ENCODE measurements around the gene SLC30A1. TPM values are rescaled to one million over a fixed set of nuclear protein-coding genes. Genes with fewer than 3 reads are reported as not detected.

SLC30A1 gene
- total RNA-seq, 4 donors from 2014 or later = 10.1 to 17.3 (median 13.0) TPM

DNA sequence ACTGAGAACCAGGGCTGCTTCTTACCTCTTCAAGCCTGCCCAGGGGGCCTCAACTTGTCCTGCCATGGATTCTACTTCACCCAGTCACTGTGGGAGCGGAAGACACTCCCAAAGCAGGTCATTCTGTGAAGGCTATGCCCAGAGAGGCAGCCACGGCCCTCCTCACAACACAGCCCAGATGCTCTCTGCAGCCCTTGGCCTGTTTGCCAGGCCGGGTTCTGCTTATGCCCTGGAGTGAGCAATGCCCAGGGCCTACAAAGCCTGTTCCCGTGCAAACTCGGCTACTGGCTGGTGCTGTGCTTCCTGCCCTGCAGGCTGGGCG is 33.8 kb upstream of the SLC30A1 start:
- TF ChIP-seq EP300 (IDR thresholded peaks at IDR 0.05) (no peak), POLR2A (IDR thresholded peaks at IDR 0.05) (no peak), POLR2AphosphoS5 (IDR thresholded peaks at IDR 0.05) (no peak)
- TF ChIP-seq, protein P1, sequence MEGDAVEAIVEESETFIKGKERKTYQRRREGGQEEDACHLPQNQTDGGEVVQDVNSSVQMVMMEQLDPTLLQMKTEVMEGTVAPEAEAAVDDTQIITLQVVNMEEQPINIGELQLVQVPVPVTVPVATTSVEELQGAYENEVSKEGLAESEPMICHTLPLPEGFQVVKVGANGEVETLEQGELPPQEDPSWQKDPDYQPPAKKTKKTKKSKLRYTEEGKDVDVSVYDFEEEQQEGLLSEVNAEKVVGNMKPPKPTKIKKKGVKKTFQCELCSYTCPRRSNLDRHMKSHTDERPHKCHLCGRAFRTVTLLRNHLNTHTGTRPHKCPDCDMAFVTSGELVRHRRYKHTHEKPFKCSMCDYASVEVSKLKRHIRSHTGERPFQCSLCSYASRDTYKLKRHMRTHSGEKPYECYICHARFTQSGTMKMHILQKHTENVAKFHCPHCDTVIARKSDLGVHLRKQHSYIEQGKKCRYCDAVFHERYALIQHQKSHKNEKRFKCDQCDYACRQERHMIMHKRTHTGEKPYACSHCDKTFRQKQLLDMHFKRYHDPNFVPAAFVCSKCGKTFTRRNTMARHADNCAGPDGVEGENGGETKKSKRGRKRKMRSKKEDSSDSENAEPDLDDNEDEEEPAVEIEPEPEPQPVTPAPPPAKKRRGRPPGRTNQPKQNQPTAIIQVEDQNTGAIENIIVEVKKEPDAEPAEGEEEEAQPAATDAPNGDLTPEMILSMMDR (IDR thresholded peaks at IDR 0.05) = no peak
- WGBS, 2 donors (ENCODE audit: low coverage in 1 of 2) = no CpG with 5 or more reads among the region's 6 CpGs
- H3K27me3 ChIP-seq = no peaks in the 10 kb centered on the region
- H3K4me1 ChIP-seq = peaks cover 0 to 60% (median 21%) of the 10 kb centered on the region in 3 donors
- H3K9me3 ChIP-seq = no peaks in the 10 kb centered on the region
- H3K4me3 ChIP-seq = no peak overlapping the region
- H3K36me3 ChIP-seq = no peaks in the 10 kb centered on the region
- peak overlapping the region; percentile 16 to 79 (median 75) for H3K27ac ChIP-seq
- ATAC-seq = no peak

DNA sequence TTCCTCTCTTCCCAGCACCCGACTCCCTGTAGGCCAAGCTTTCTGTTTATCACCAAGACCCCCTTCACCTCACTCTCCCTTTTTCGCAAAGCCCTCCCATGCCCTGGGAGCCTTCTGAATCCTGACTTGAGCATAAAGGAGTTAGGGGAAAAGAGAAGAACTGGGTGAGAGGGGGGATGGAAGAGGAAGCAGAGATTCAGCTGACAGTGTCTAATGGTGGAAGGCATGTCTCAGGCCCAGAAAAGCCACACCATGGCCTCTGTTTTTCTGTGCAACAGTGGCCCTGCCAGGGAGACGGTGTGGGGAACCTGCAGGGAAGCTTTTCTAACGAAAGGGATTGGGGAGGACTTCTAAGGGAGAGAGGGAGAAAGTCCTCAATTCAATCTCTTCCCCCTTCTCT is 32.9 kb upstream of the SLC30A1 start:
- Histone ChIP-seq H3K4me3 (no peak overlapping the region), H3K27me3 (no peaks in the 10 kb centered on the region), H3K9me3 (no peaks in the 10 kb centered on the region), H3K27ac (peak overlapping the region in 3 of 4 donors; percentile 73 to 79 (median 73)), H3K4me1 (peaks cover 0 to 57% (median 21%) of the 10 kb centered on the region in 3 donors), H3K36me3 (no peaks in the 10 kb centered on the region)
- TF ChIP-seq POLR2AphosphoS5 (IDR thresholded peaks at IDR 0.05) = no peak
- TF ChIP-seq, protein P1 (IDR thresholded peaks at IDR 0.05) = no peak
- no peak for TF ChIP-seq POLR2A (IDR thresholded peaks at IDR 0.05)
- TF ChIP-seq EP300 (IDR thresholded peaks at IDR 0.05) = no peak
- ATAC-seq = no peak
- WGBS, 2 donors (ENCODE audit: low coverage in 1 of 2) = 73 to 77% methylated on average over 3 to 4 of the region's 4 CpGs

DNA sequence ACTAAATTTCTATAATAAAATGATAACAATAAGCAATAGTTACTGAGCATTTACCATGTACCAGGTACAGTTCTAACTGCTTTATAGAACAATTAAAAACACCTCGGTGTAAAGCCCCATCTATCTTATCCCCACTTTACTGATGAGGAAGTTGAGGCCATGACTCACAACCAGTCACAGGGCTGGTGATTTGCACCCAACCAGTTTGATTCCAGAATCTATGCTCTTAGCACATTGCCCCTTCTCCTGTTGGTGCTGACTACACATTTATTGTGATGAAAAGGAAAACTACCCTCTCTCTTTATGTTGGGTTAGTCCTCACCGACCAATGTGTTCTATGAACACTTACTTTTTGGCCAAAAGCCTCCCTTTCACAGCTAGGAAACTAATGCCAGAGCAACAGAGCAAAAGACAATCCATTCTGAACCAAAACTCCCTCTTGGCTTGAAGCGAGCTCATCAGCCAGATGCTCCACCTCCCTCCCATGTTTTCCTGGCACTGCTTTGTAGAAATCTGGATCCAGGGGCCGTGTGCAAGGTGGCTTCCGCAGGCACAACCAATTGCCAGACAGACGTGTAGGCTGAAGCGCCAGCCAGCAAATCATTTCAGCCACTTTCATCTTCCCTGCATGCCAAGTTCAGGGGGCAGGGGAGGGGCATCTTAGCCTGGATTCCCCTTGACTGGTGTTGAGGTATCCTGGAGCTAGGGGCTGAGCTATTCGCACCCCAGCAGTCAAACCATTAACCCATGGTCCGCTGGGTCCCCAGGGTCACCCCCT is 32.0 kb upstream of the SLC30A1 start:
- H3K27me3 ChIP-seq = no peaks in the 10 kb centered on the region
- WGBS, 2 donors (ENCODE audit: low coverage in 1 of 2) = 31 to 100% methylated on average over 1 to 6 of the region's 9 CpGs
- TF ChIP-seq POLR2A (IDR thresholded peaks at IDR 0.05) = no peak
- no peak for TF ChIP-seq POLR2AphosphoS5 (IDR thresholded peaks at IDR 0.05)
- TF ChIP-seq, protein P1 (IDR thresholded peaks at IDR 0.05) = no peak
- no peak for TF ChIP-seq EP300 (IDR thresholded peaks at IDR 0.05)
- H3K4me3 ChIP-seq = no peak overlapping the region
- no peaks in the 10 kb centered on the region for H3K9me3 ChIP-seq
- ATAC-seq = peak; percentile 26
- peak overlapping the region in 3 of 4 donors; percentile 73 to 79 (median 73) for H3K27ac ChIP-seq
- peaks cover 0 to 48% (median 14%) of the 10 kb centered on the region in 3 donors for H3K4me1 ChIP-seq
- no peaks in the 10 kb centered on the region for H3K36me3 ChIP-seq

DNA sequence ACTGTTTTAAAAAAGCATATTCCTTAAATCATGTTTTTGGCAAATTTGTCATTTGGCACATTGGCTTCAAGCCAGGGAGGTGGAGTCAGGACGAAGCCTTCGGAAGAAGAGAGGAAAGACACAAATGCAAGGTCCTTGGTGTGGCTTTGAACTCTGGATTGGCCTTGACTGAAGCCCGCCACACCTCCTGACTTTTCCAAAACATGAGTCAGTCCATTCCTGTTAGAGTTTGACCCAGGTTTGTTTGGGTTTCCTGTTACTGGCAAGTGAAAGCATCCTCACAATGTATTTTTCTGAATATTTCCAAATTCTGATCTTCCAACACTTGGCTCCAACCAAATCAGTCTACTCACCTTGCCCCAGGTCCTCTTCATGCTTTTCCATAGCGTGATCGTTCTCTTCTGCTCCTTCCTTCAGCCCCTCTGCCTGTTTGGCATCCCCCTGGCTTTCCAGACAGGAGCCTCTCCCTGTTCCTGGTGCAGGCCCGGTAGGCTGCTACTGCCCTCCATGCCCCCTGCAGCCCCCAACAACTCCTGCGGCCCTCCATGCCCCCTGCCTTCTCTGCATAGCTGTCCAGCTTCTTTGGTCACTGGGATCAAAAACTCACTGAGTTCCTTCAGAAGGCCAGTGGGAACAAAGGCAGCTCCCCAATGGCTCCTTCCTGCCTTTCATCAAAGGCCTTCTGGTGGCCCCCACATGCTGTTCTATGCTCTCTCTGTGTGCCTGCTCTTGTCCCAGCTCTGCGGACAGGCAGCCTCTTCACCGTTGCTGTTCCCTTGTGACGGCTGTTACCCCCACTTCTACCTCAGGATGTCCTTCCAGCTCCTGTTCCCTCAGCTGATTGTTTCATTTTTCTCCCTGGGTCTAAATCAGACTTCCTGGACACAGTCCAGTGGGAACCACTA is 30.4 kb upstream of the SLC30A1 start:
- TF ChIP-seq EP300 (IDR thresholded peaks at IDR 0.05) (no peak), POLR2AphosphoS5 (IDR thresholded peaks at IDR 0.05) (peak; percentile 6)
- Histone ChIP-seq H3K4me1 (peaks cover 0 to 46% (median 14%) of the 10 kb centered on the region in 3 donors), H3K27ac (no peak overlapping the region), H3K27me3 (no peaks in the 10 kb centered on the region), H3K9me3 (no peaks in the 10 kb centered on the region), H3K36me3 (no peaks in the 10 kb centered on the region), H3K4me3 (no peak overlapping the region)
- 61 to 88% methylated on average over 7 to 9 of the region's 10 CpGs for WGBS, 2 donors (ENCODE audit: low coverage in 1 of 2)
- no peak for ATAC-seq

DNA sequence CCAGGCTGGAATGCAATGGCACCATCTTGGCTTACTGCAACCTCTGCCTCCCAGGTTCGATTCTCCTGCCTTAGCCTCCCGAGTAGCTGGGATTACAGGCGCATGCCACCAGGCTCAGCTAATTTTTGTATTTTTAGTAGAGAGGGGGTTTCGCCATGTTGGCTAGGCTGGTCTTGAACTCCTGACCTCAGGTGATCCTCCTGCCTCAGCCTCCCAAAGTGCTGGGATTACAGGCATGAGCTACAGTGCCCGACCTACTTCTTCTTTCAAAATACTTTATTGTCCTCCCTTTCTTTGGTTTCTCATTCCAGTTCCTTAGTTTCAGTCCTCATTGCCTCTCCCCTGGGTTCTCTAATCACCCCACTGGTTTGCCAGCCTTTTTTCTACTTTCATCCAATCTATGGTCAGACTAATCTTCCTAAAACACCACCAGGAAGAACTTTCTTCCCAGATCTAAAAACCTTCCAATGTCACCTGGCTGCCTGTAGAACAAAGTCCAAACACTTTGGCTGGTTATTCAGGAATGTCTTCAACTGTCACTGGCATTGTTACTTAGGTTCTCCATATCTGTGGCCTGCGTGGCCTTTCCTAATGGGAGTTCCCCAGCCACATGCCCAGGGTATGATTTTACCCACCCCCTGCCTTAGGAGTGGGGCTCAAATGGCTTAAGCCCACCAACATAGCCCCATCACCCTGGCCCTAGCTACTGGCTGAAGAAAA is 29.0 kb upstream of the SLC30A1 start:
- Histone ChIP-seq H3K27ac (no peak overlapping the region), H3K9me3 (no peaks in the 10 kb centered on the region), H3K27me3 (no peaks in the 10 kb centered on the region), H3K4me1 (peaks cover 0 to 34% (median 11%) of the 10 kb centered on the region in 3 donors), H3K36me3 (no peaks in the 10 kb centered on the region), H3K4me3 (no peak overlapping the region)
- WGBS, 2 donors (ENCODE audit: low coverage in 1 of 2) = 70 to 82% methylated on average over 3 of the region's 6 CpGs
- ATAC-seq = no peak
- TF ChIP-seq, protein P1 (IDR thresholded peaks at IDR 0.05) = no peak
- no peak for TF ChIP-seq POLR2A (IDR thresholded peaks at IDR 0.05)
